OCI-LY7 (cell line): Measurements from ENCODE around the gene HPSE2. TPM values are rescaled to one million over a fixed set of nuclear protein-coding genes. Genes with fewer than 3 reads are reported as not detected.

Experiments used
- BruUV-seq: library from RNA; stranded (reverse); fragments of 400-500 nt; replicated peaks from 2 replicates; lab custom pipeline; 2021; lab: Mats Ljungman, UMichigan
- CTCF ChIA-PET: fragments of 300-600 bp; sonication (Branson Sonifier 250); formaldehyde crosslinking; loops from one replicate; lab custom pipeline; 2022; ENCODE audit warnings: antibody characterized with exemption; ENCODE audit not compliant: unreplicated experiment; lab: Charles Lee
- POLR2A ChIA-PET: fragments of 300-600 bp; sonication (Branson Sonifier 250); formaldehyde crosslinking; loops from one replicate; lab custom pipeline; 2022; ENCODE audit warnings: antibody characterized with exemption; lab: Charles Lee
- DNase-seq: peaks from one replicate; pipeline ENCODE4 v3.0.0-alpha.2; 2015; ENCODE audit warnings: low spot score
- H2AFZ ChIP-seq: fragments of 200-600 bp; sonication (generic), shearing (Covaris generic); 2 replicates; pipeline ENCODE4 v1.6.1; 2014; ENCODE audit warnings: mild to moderate bottlenecking, antibody characterized with exemption, low read length, moderate library complexity
- H3K27ac ChIP-seq: fragments of 200-600 bp; sonication (generic); 2 replicates; pipeline ENCODE4 v1.5.1; 2014; ENCODE audit warnings: mixed run types, low read depth, mild to moderate bottlenecking, moderate library complexity, low read length, inconsistent platforms; ENCODE audit not compliant: poor library complexity, severe bottlenecking
- H3K36me3 ChIP-seq: fragments of 200-600 bp; sonication (generic); 2 replicates; pipeline ENCODE4 v1.6.1; 2014; ENCODE audit warnings: mild to moderate bottlenecking, antibody characterized with exemption, low read length, moderate library complexity, mixed read lengths; ENCODE audit not compliant: insufficient read depth
- H3K4me1 ChIP-seq: fragments of 200-600 bp; sonication (generic); 2 replicates; pipeline ENCODE4 v1.5.1; 2014; ENCODE audit warnings: mild to moderate bottlenecking, low read length; ENCODE audit not compliant: insufficient read depth, poor library complexity, severe bottlenecking
- H3K4me2 ChIP-seq: fragments of 200-600 bp; sonication (generic); 2 replicates; pipeline ENCODE4 v1.6.1; 2014; ENCODE audit warnings: mild to moderate bottlenecking, low read length
- H3K4me3 ChIP-seq: fragments of 200-600 bp; sonication (generic); 2 replicates; pipeline ENCODE4 v1.5.1; 2014; ENCODE audit warnings: mild to moderate bottlenecking, low read depth, low read length; ENCODE audit not compliant: poor library complexity, severe bottlenecking
- H3K79me2 ChIP-seq: fragments of 200-600 bp; sonication (generic); 2 replicates; pipeline ENCODE4 v1.6.1; 2016; ENCODE audit warnings: low read depth, mild to moderate bottlenecking, low read length, moderate library complexity, mixed read lengths; ENCODE audit not compliant: insufficient read depth
- H3K9me2 ChIP-seq: fragments of 200-600 bp; sonication (generic); 2 replicates; pipeline ENCODE4 v1.6.1; 2016; ENCODE audit warnings: mild to moderate bottlenecking, low read length, mixed read lengths; ENCODE audit not compliant: insufficient read depth
- H3K9me3 ChIP-seq: fragments of 200-600 bp; sonication (generic); 2 replicates; pipeline ENCODE4 v1.6.1; 2014; ENCODE audit warnings: mild to moderate bottlenecking, mixed run types, low read length, mixed read lengths
- H4K20me1 ChIP-seq: fragments of 200-600 bp; sonication (generic); 2 replicates; pipeline ENCODE4 v1.6.1; 2014; ENCODE audit warnings: mild to moderate bottlenecking, antibody characterized with exemption, low read length, moderate library complexity, mixed read lengths; ENCODE audit not compliant: insufficient read depth
- CTCF ChIP-seq: fragments of 200-600 bp; sonication (generic); conservative IDR thresholded peaks from 2 replicates; pipeline ENCODE4 v1.5.1; 2014; ENCODE audit warnings: mild to moderate bottlenecking, antibody characterized with exemption, low read length, moderate library complexity, mixed read lengths
- EZH2phosphoT487 ChIP-seq: fragments of 200-600 bp; sonication (generic); IDR thresholded peaks from 2 replicates; pipeline ENCODE4 v1.6.1; 2018; ENCODE audit warnings: low read depth, borderline replicate concordance, mild to moderate bottlenecking, mixed run types, antibody characterized with exemption, low read length, moderate library complexity, mixed read lengths
- intact Hi-C: fragments of 100-400 bp; cut with micrococcal nuclease; formaldehyde crosslinking; loops from one replicate; pipeline ENCODE4 v1.10.0; 2022; ENCODE audit not compliant: unreplicated experiment
- total RNA-seq, 2 experiments: library from RNA; depleted of rRNA in 1 of 2; stranded (reverse); fragments of >200 nt in 1 of 2; shearing (Covaris generic) in 1 of 2; gene quantifications; 2 replicates each; pipeline ENCODE4 v1.2.3, GENCODE V29; 2014 to 2022

HPSE2 gene
- total RNA-seq, 2 experiments from 2014 or later, result not detected

- Histone ChIP-seq H3K9me2 (no peaks in the 10 kb centered on the region), H3K79me2 (no peaks in the 10 kb centered on the region), H3K4me3 (no peak overlapping the region), H3K27ac (no peak overlapping the region), H3K36me3 (no peaks in the 10 kb centered on the region), H2AFZ (no peak overlapping the region), H4K20me1 (no peaks in the 10 kb centered on the region), H3K4me2 (no peak overlapping the region), H3K9me3 (no peaks in the 10 kb centered on the region), H3K4me1 (no peaks in the 10 kb centered on the region)
- peak; percentile 67 for TF ChIP-seq CTCF
- no peak for TF ChIP-seq EZH2phosphoT487
- POLR2A ChIA-PET, result no interaction called here
- peak; percentile 1 for DNase-seq
- intact Hi-C loops, result no loop called here
- BruUV-seq, result no TSS peak
- CTCF ChIA-PET, result no interaction called here
Observed at GRCh38 chr10:98852686-98853085, 383.0 kb downstream of the HPSE2 start.

GRCh38 chr10:98848361-98848760 lies 387.3 kb downstream of the HPSE2 start:
- Histone ChIP-seq H2AFZ (no peak overlapping the region), H3K79me2 (no peaks in the 10 kb centered on the region), H4K20me1 (no peaks in the 10 kb centered on the region), H3K36me3 (no peaks in the 10 kb centered on the region), H3K4me2 (no peak overlapping the region), H3K9me2 (no peaks in the 10 kb centered on the region), H3K9me3 (no peaks in the 10 kb centered on the region), H3K4me3 (no peak overlapping the region), H3K4me1 (no peaks in the 10 kb centered on the region), H3K27ac (no peak overlapping the region)
- no peak for TF ChIP-seq EZH2phosphoT487
- no peak for TF ChIP-seq CTCF
- intact Hi-C loops, result no loop called here
- DNase-seq, result no peak
- BruUV-seq, result no TSS peak
- POLR2A ChIA-PET, result no interaction called here
- CTCF ChIA-PET, result no interaction called here

DNA sequence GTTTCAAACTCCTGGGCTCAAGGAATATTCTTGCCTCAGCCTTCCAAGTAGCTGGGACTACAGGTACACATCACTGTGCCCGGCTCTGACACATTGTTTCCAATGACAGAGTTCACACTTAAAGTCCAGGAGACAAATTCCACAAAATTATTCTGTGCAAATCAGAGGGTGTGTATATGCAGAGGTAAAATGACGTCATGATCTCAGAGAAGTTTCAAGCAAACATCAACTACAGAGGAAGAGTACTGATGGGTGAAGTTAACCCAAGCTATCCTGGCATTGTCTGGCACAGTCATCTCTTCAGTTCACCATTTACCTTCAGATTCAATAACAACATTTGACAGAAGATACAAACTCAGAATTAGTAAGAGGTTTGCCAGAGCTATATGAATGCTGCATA lies 388.9 kb downstream of the HPSE2 start:
- Histone ChIP-seq H3K36me3 (no peaks in the 10 kb centered on the region), H3K4me3 (no peak overlapping the region), H3K79me2 (no peaks in the 10 kb centered on the region), H3K4me2 (no peak overlapping the region), H2AFZ (no peak overlapping the region), H3K9me2 (no peaks in the 10 kb centered on the region), H3K9me3 (no peaks in the 10 kb centered on the region), H3K4me1 (no peaks in the 10 kb centered on the region), H4K20me1 (no peaks in the 10 kb centered on the region), H3K27ac (no peak overlapping the region)
- POLR2A ChIA-PET, result interaction anchor here (0.6 to 1.7 kb wide), 3 partner anchors 9 to 352 kb away, joined by 3 to 7 read pairs (median 5); no protein-coding TSS in a partner anchor
- intact Hi-C loops, result no loop called here
- no TSS peak for BruUV-seq
- CTCF ChIA-PET, result no interaction called here
- no peak for DNase-seq
- TF ChIP-seq CTCF, result no peak
- TF ChIP-seq EZH2phosphoT487, result no peak
